Activated naive CD4-positive, alpha-beta T cell treated with anti-CD3 and anti-CD28 coated beads, Interleukin-2, amount 50 U/mL, for 24 hours (primary cell): ENCODE results near the gene NRDC.
A peak's percentile ranks its signal among the peaks of the same experiment; 100 is the strongest.
"Not testable (repeated sequence)": the region's sequence is repeated elsewhere in the genome, so short reads cannot be mapped to it uniquely, and the experiment has no call there.

Experiments
- H3K27ac Mint-ChIP-seq: one replicate; pipeline ENCODE4 v1.8.0; 2021; ENCODE audit warnings: mild to moderate bottlenecking, mixed read lengths
- H3K27me3 Mint-ChIP-seq: one replicate; pipeline ENCODE4 v1.8.0; 2021; ENCODE audit warnings: mixed read lengths
- H3K36me3 Mint-ChIP-seq: one replicate; pipeline ENCODE4 v1.8.0; 2021; ENCODE audit warnings: mixed read lengths
- H3K4me1 Mint-ChIP-seq: one replicate; pipeline ENCODE4 v1.8.0; 2021; ENCODE audit warnings: mixed read lengths
- H3K4me3 Mint-ChIP-seq: one replicate; pipeline ENCODE4 v1.8.0; 2021; ENCODE audit warnings: mild to moderate bottlenecking, mixed read lengths
- H3K9me3 Mint-ChIP-seq: one replicate; pipeline ENCODE4 v1.8.0; 2021; ENCODE audit warnings: mixed read lengths

The NRDC gene

DNA sequence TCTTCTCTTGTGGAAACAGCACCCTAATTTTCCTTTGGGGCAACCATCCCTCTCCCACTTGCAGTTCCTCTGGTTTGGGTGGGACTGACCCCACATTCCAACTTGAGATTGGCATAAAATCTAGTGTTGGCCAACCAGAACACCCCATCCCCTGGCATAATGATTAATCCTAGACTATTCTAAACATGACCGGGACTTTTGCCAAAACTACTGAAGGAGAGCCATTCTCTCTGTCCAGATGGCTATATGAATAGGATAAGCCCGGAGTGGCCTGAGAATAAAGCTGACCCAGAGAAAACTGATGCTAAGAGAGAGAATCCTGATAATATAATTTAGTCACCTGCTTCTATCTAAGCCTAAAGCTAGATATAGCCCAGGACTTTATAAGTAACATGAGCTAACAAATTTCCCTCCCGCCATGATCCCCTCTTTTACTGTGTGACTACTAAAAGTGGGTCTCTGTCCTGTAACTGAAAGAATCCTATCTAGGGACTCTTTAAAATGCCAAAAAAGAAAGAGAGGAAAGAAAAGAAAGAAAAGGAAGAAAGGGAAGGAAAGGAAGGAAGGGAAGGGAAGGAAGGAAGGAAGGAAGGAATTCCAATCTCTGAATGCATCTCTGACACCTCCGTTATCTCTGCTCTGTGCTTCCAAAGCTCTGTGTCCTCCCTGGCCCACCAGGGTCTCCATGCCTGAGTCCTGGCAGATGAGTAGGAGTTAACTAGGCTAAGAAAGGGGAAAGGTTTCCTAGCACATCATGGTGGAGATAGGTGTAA lies 28.0 kb upstream of the NRDC start:
- no peak overlapping the region for H3K4me3 Mint-ChIP-seq
- H3K4me1 Mint-ChIP-seq: peaks cover 11% of the 10 kb centered on the region
- peaks cover 3% of the 10 kb centered on the region for H3K27me3 Mint-ChIP-seq
- H3K36me3 Mint-ChIP-seq: no peaks in the 10 kb centered on the region
- H3K27ac Mint-ChIP-seq: peak overlapping the region; percentile 96
- no peaks in the 10 kb centered on the region for H3K9me3 Mint-ChIP-seq

DNA sequence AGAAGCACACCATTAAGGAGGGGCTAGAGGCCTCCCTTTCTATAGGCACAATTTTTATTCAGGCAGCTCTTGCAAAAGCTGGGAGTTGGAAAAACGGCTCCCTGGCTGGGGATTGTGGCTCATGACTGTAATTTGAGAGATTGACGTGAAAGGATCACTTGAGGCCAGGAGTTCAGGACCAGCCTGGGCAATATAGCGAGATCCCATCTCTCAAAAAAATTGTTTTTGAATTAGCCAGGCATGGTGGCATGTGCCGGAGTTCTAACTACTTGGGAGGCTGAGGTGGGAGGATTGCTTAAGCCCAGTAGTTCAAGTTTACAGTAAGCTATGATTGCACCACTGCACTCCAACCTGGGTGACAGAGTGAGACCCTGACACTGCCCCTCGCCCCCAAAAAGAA lies 23.9 kb upstream of the NRDC start:
- no peak overlapping the region for H3K27ac Mint-ChIP-seq
- no peaks in the 10 kb centered on the region for H3K36me3 Mint-ChIP-seq
- H3K27me3 Mint-ChIP-seq: peaks cover 7% of the 10 kb centered on the region
- H3K4me3 Mint-ChIP-seq: no peak overlapping the region
- peaks cover 10% of the 10 kb centered on the region for H3K4me1 Mint-ChIP-seq
- no peaks in the 10 kb centered on the region for H3K9me3 Mint-ChIP-seq

GRCh38 chr1:51901151-51901550 lies 22.6 kb upstream of the NRDC start:
- H3K27me3 Mint-ChIP-seq: peaks cover 12% of the 10 kb centered on the region
- no peaks in the 10 kb centered on the region for H3K36me3 Mint-ChIP-seq
- no peaks in the 10 kb centered on the region for H3K9me3 Mint-ChIP-seq
- H3K27ac Mint-ChIP-seq: no peak overlapping the region
- H3K4me1 Mint-ChIP-seq: no peaks in the 10 kb centered on the region
- H3K4me3 Mint-ChIP-seq: no peak overlapping the region

GRCh38 chr1:51899022-51899421 lies 20.5 kb upstream of the NRDC start:
- Mint-ChIP-seq H3K27me3 (peaks cover 18% of the 10 kb centered on the region), H3K4me3 (no peak overlapping the region), H3K4me1 (no peaks in the 10 kb centered on the region), H3K9me3 (no peaks in the 10 kb centered on the region), H3K36me3 (no peaks in the 10 kb centered on the region), H3K27ac (no peak overlapping the region)

DNA sequence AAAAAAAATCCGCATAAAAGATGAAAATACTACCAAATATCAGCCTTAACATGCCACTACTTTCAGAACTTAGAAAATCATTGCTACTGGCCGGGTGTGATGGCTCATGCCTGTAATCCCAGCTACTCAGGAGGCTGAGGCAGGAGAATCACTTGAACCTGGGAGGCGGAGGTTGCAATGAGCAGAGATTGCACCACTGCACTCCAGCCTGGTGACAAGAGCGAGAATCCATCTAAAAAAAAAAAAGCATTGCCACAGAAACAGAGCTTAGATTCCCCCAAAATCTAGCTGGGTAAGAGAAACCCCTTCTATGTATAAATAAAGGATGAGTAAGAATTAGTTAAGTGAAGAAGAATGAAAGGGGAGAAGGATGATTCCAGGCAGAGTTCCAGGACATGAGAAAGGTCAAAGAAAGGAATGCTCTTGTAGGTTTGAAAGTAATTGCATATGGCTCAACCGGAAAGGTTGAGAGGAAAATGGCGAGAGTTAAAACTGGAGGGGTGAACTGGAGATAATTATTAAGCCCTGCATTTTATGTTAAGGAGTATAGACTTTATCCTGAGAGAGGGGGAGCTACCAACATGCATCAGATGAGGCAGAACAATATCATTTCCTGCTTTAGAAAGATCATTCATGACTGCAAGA lies 19.7 kb upstream of the NRDC start:
- H3K4me1 Mint-ChIP-seq: no peaks in the 10 kb centered on the region
- peaks cover 20% of the 10 kb centered on the region for H3K27me3 Mint-ChIP-seq
- H3K4me3 Mint-ChIP-seq: no peak overlapping the region
- H3K9me3 Mint-ChIP-seq: no peaks in the 10 kb centered on the region
- no peaks in the 10 kb centered on the region for H3K36me3 Mint-ChIP-seq
- H3K27ac Mint-ChIP-seq: no peak overlapping the region

GRCh38 chr1:51897699-51898031 lies 19.1 kb upstream of the NRDC start:
- no peak overlapping the region for H3K27ac Mint-ChIP-seq
- H3K27me3 Mint-ChIP-seq: peaks cover 21% of the 10 kb centered on the region
- H3K9me3 Mint-ChIP-seq: no peaks in the 10 kb centered on the region
- H3K36me3 Mint-ChIP-seq: no peaks in the 10 kb centered on the region
- no peak overlapping the region for H3K4me3 Mint-ChIP-seq
- H3K4me1 Mint-ChIP-seq: no peaks in the 10 kb centered on the region

DNA sequence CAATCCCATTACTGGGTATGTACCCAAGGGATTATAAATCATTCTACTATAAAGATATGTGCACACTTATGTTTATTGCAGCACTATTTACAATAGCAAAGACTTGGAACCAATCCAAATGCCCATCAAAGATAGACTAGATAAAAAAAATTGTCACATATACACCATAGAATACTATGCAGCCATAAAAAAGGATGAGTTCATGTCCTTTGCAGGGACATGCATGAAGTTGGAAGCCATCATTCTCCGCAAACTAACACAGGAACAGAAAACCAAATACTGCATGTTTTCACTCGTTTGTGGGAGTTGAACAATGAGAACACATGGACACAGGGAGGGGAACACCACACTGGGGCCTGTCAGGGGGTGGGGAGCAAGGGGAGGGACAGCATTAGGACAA lies 16.2 kb upstream of the NRDC start:
- not testable (repeated sequence) for H3K9me3 Mint-ChIP-seq, H3K4me3 Mint-ChIP-seq, H3K27ac Mint-ChIP-seq, H3K36me3 Mint-ChIP-seq, H3K4me1 Mint-ChIP-seq
- peaks cover 30% of the 10 kb centered on the region for H3K27me3 Mint-ChIP-seq

DNA sequence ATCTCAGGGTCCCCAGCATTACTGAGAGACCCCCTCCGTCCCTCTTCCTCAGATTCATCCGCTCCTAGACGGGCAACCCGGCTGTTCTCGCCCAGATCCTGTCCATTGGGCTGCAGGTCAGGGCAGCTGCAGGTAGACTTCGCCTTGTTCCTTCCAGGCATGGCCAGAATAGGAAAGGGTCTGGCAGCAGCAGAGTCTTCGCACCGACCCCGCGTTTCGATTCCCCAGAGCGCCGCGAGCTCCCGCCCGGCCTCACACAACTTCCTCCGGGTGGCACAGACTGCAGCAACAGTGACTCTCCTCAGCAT lies 265 bp downstream of the NRDC start:
- Mint-ChIP-seq H3K27ac (no peak overlapping the region), H3K36me3 (peaks cover 9% of the 10 kb centered on the region), H3K9me3 (no peaks in the 10 kb centered on the region), H3K27me3 (peaks cover 2% of the 10 kb centered on the region), H3K4me3 (no peak overlapping the region), H3K4me1 (peaks cover 34% of the 10 kb centered on the region)

GRCh38 chr1:51877434-51878307 lies 856 bp downstream of the NRDC start:
- peaks cover under 1% of the 10 kb centered on the region for H3K27me3 Mint-ChIP-seq
- H3K36me3 Mint-ChIP-seq: peaks cover 9% of the 10 kb centered on the region
- H3K4me1 Mint-ChIP-seq: peaks cover 39% of the 10 kb centered on the region
- H3K4me3 Mint-ChIP-seq: no peak overlapping the region
- peak overlapping the region; percentile 23 for H3K27ac Mint-ChIP-seq
- H3K9me3 Mint-ChIP-seq: no peaks in the 10 kb centered on the region

DNA sequence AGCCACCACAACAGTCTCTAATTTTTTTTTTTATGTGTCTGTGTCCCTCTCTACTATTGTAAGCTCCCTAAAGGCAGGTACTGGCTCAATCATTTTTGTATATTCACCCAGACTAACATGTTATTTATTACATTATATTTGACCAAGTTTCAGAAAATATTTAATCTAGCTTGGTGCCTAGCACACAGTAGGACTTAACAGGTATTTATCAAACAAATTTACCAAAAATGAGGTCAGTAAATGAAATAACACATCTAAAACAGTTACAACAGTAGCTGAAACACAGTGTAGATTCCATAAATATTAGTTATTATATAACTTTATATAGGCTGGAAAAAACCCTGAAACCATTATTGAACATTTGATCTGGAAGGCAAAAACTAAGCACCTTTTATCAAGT lies 2.7 kb downstream of the NRDC start:
- H3K27ac Mint-ChIP-seq: no peak overlapping the region
- peaks cover 14% of the 10 kb centered on the region for H3K36me3 Mint-ChIP-seq
- H3K9me3 Mint-ChIP-seq: no peaks in the 10 kb centered on the region
- H3K27me3 Mint-ChIP-seq: no peaks in the 10 kb centered on the region
- peak overlapping the region; percentile 78 for H3K4me3 Mint-ChIP-seq
- peaks cover 57% of the 10 kb centered on the region for H3K4me1 Mint-ChIP-seq

DNA sequence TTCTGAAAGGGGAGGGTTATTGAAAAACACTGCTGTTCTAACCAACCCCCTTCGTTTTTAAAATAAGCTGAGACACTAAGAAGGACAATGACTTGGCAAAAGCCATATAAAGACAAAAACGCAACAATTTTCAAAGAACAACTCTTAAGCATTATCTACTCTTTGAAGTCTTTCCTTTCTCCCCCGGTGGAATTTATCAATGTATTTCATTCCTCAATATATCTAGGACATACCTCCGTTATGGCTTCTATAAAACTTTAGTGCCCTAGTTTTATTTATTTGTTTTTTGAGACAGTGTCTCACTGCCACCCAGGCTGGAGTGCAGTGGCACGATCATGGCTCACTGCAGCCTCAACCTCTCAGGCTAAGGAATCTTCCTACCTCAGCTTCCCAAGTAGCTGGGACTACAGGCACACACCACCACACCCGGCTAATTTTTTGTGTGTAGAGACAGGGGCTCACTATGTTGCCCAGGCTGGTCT lies 3.2 kb downstream of the NRDC start:
- peak overlapping the region; percentile 78 for H3K4me3 Mint-ChIP-seq
- H3K36me3 Mint-ChIP-seq: peaks cover 16% of the 10 kb centered on the region
- peak overlapping the region; percentile 23 for H3K27ac Mint-ChIP-seq
- no peaks in the 10 kb centered on the region for H3K9me3 Mint-ChIP-seq
- no peaks in the 10 kb centered on the region for H3K27me3 Mint-ChIP-seq
- peaks cover 62% of the 10 kb centered on the region for H3K4me1 Mint-ChIP-seq

DNA sequence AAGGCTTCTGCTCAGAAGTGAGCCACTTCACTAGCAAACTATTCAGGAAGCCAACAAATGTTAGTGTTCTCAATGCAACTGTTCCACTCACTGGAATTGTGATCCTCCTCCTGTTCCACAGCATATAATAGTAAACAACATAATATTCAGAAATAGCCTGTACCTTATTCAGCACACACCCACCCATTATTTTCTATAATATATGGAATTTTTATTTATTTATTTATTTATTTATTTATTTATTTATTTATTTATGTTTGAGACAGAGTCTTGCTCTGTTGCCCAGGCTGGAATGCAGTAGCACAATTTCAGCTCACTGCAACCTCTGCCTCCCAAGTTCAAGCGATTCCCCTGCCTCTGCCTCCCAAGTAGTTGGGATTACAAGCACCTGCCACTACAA lies 5.3 kb downstream of the NRDC start:
- H3K27ac Mint-ChIP-seq, H3K9me3 Mint-ChIP-seq, H3K27me3 Mint-ChIP-seq: not testable (repeated sequence)
- Mint-ChIP-seq H3K4me3 (peak overlapping the region; percentile 11), H3K36me3 (peaks cover 16% of the 10 kb centered on the region), H3K4me1 (peaks cover 80% of the 10 kb centered on the region)

- peak overlapping the region; percentile 69 for H3K27ac Mint-ChIP-seq
- H3K4me3 Mint-ChIP-seq: peak overlapping the region; percentile 63
- peaks cover 92% of the 10 kb centered on the region for H3K4me1 Mint-ChIP-seq
- H3K27me3 Mint-ChIP-seq: no peaks in the 10 kb centered on the region
- peaks cover 13% of the 10 kb centered on the region for H3K36me3 Mint-ChIP-seq
- no peaks in the 10 kb centered on the region for H3K9me3 Mint-ChIP-seq
Observed at GRCh38 chr1:51871351-51871975, 7.1 kb downstream of the NRDC start.

DNA sequence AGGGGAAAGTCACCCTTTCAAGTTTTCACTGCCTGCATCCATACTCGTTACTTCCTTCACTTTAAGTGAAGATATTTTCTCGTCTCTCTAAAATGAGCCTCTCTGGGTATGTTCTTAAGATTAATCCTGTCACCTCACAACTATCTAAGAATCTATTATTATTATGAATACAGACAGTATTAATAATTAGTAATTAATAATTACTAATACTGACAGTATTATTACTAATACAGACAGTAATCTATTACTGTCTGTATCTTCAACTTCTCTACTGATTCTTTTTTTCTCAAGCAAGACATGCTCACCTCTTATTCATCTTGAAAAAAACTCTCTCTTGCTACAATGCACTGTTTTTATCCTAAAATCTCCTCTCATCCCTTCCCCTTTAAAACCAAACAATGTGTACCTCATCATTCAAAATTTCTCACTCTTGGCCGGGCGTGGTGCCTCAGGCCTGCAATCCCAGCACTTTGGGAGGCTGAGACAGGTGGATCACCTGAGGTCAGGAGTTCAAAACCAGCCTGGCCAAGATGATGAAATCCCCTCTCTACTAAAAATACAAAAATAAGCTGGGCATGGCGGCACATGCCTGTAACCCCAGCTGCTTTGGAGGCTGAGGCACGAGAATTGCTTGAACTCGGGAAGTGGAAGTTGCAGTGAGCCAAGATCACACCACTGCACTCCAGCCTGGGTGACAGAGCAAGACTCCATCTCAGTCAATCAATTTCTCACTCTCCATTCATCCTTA lies 7.8 kb downstream of the NRDC start:
- H3K9me3 Mint-ChIP-seq: no peaks in the 10 kb centered on the region
- peak overlapping the region; percentile 48 for H3K4me3 Mint-ChIP-seq
- peaks cover 89% of the 10 kb centered on the region for H3K4me1 Mint-ChIP-seq
- peaks cover 13% of the 10 kb centered on the region for H3K36me3 Mint-ChIP-seq
- H3K27ac Mint-ChIP-seq: peak overlapping the region; percentile 42
- no peaks in the 10 kb centered on the region for H3K27me3 Mint-ChIP-seq
